GM12878 (cell line): ENCODE data around the gene TBCA.

Experiments used
- EP300 ChIP-seq, 2 experiments: fragments of 150-350 bp in 1 of 2; IDR thresholded peaks; 2 replicates each; pipeline ENCODE4 v1.6.1; 2011 to 2012; ENCODE audit warnings: low read depth in 2 of 2, low read length in 2 of 2, borderline replicate concordance in 1 of 2, improper control_type of control experiment in 1 of 2, inconsistent platforms in 1 of 2; ENCODE audit not compliant: control insufficient read depth in 1 of 2
- HDAC2 ChIP-seq: fragments of 200-600 bp; sonication (generic); IDR thresholded peaks from 2 replicates; pipeline ENCODE4 v1.6.1; 2017

DNA sequence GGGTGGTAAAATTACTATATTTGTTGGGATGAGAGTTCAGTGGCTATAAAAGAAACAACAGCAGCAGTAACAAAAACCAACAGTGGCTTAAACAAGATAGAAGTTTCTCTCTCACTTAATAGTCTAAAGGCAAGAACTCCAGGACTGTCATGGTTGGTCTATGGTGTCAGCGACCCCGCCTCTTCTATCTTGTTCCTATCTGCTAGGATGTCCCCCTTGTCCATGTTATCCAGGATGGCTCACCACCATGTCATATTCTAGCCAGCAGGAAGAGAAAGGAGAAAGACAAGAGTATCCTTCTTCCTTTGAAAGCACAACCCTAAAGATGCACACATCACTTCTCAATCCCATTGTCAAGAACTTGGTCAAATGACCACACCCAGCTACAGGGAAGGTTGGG lies 126.4 kb downstream of the TBCA start:
- no peak for TF ChIP-seq HDAC2
- TF ChIP-seq EP300 (IDR thresholded peaks at IDR 0.05; ENCODE audit: borderline replicate concordance in 1 of 2, control insufficient read depth in 1 of 2, low read depth in 2 of 2, low read length in 2 of 2), result no peak
